Measurements from ENCODE around the gene HMCN2. TPM values are rescaled to one million over a fixed set of nuclear protein-coding genes. Genes with fewer than 3 reads are reported as not detected.

Gene HMCN2
- total and polyA plus RNA-seq, 2 donors (not counting 1 experiment from before 2014, with no cell fraction given) = 0.01 TPM; not detected in 1

DNA sequence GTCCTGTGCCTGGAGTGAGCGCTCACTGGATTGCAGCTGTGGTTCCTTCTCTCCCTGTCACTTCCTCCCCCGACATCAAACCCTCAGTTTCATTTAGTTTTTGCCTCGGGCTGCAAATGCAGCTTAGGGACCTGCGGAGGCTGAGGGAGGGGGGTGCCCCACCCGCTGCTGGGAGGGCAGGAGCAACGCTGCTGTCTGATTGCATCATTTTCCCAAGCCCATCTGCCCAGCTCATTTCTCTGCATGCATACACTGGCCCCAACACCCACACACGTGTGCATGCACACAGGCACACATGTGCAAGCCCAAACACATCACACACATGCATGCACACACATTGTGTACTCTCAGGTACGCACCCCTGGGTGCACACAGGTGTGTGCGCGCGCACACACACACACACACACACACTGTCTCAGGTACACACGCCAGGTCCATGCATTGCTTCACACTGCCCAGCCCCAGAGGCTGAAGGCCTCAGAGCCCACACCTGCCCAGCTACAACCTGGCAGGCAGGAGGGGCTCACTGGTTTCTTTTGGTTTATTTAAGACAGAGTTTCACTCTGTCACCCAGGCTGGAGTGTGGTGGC is 182.6 kb downstream of the HMCN2 start:
- TF ChIP-seq EZH2 (IDR thresholded peaks at IDR 0.05; ENCODE audit: borderline replicate concordance, insufficient read depth, low read depth, low read length, poor library complexity, severe bottlenecking) = no peak
- TF ChIP-seq, protein P1, sequence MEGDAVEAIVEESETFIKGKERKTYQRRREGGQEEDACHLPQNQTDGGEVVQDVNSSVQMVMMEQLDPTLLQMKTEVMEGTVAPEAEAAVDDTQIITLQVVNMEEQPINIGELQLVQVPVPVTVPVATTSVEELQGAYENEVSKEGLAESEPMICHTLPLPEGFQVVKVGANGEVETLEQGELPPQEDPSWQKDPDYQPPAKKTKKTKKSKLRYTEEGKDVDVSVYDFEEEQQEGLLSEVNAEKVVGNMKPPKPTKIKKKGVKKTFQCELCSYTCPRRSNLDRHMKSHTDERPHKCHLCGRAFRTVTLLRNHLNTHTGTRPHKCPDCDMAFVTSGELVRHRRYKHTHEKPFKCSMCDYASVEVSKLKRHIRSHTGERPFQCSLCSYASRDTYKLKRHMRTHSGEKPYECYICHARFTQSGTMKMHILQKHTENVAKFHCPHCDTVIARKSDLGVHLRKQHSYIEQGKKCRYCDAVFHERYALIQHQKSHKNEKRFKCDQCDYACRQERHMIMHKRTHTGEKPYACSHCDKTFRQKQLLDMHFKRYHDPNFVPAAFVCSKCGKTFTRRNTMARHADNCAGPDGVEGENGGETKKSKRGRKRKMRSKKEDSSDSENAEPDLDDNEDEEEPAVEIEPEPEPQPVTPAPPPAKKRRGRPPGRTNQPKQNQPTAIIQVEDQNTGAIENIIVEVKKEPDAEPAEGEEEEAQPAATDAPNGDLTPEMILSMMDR (IDR thresholded peaks at IDR 0.05) = no peak
- ATAC-seq (ENCODE audit: low read depth) (no peak), DNase-seq (no peak)
- H3K79me2 ChIP-seq (ENCODE audit: control insufficient read depth, insufficient read depth, low read length) = no peaks in the 10 kb centered on the region
- H3K36me3 ChIP-seq (replicated peaks in 1 of 2; ENCODE audit: control extremely low read depth in 1 of 2, control insufficient read depth in 1 of 2, extremely low read depth in 1 of 2, insufficient read depth in 2 of 2, low read length in 1 of 2) = no peaks in the 10 kb centered on the region
- peaks cover 2% of the 10 kb centered on the region for H3K4me1 Mint-ChIP-seq
- H3K9me3 Mint-ChIP-seq (ENCODE audit: insufficient read depth) = no peaks in the 10 kb centered on the region
- peaks cover 29% of the 10 kb centered on the region for H3K27me3 Mint-ChIP-seq
- no peak overlapping the region for H3K9ac ChIP-seq (ENCODE audit: low read length)
- intact Hi-C loops (cut with micrococcal nuclease) = no loop called here
- H4K20me1 ChIP-seq (ENCODE audit: control insufficient read depth, insufficient read depth, low read length, poor library complexity, severe bottlenecking) = no peaks in the 10 kb centered on the region
- WGBS (ENCODE audit: insufficient coverage) = 42% methylated on average over 10 of the region's 12 CpGs
- ChIA-PET POLR2A (no interaction called here), CTCF (interaction anchor here (0.7 kb wide), 1 partner anchor 234 kb away, joined by 4 read pairs; no protein-coding TSS in a partner anchor)
- H3K4me3 Mint-ChIP-seq = no peak overlapping the region
- no peak overlapping the region for H3K27ac Mint-ChIP-seq
- H3K4me2 ChIP-seq (replicated peaks; ENCODE audit: low read depth, low read length, poor library complexity, severe bottlenecking) = no peak overlapping the region
- H3K4me3 ChIP-seq (ENCODE audit: control extremely low read depth in 1 of 5, extremely low read depth in 1 of 5, insufficient read depth in 1 of 5, low read depth in 2 of 5, low read length in 4 of 5) = no peak overlapping the region
- H3K27ac ChIP-seq (ENCODE audit: low read length in 2 of 2) = no peak overlapping the region
- peaks cover 0 to 4% (median 0%) of the 10 kb centered on the region in 3 donors for H3K9me3 ChIP-seq (ENCODE audit: control extremely low read depth in 1 of 3, control insufficient read depth in 2 of 3, insufficient read depth in 1 of 3, low read length in 2 of 3)
- peaks cover 0 to 9% of the 10 kb centered on the region in 2 donors for H3K4me1 ChIP-seq (ENCODE audit: control insufficient read depth in 2 of 2, insufficient read depth in 2 of 2, low read length in 2 of 2)
- H3K27me3 ChIP-seq (replicated peaks in 1 of 4; ENCODE audit: control extremely low read depth in 1 of 4, control insufficient read depth in 3 of 4, insufficient read depth in 4 of 4, low read length in 3 of 4) = peaks cover 0 to 35% (median 7%) of the 10 kb centered on the region in 4 experiments
- H2AFZ ChIP-seq (ENCODE audit: insufficient read depth, low read depth, low read length, poor library complexity, severe bottlenecking) = no peak overlapping the region

GRCh38 chr9:130448771-130449603 is 183.4 kb downstream of the HMCN2 start:
- Mint-ChIP-seq H3K27ac (no peak overlapping the region), H3K27me3 (peaks cover 31% of the 10 kb centered on the region), H3K4me1 (peaks cover 2% of the 10 kb centered on the region), H3K9me3 (ENCODE audit: insufficient read depth) (no peaks in the 10 kb centered on the region), H3K4me3 (no peak overlapping the region)
- no peak overlapping the region for H3K9ac ChIP-seq (ENCODE audit: low read length)
- DNase-seq (no peak), ATAC-seq (ENCODE audit: low read depth) (no peak)
- H3K4me2 ChIP-seq (replicated peaks; ENCODE audit: low read depth, low read length, poor library complexity, severe bottlenecking) = no peak overlapping the region
- no peak for TF ChIP-seq EZH2 (IDR thresholded peaks at IDR 0.05; ENCODE audit: borderline replicate concordance, insufficient read depth, low read depth, low read length, poor library complexity, severe bottlenecking)
- TF ChIP-seq, protein P1 (IDR thresholded peaks at IDR 0.05) = no peak
- peaks cover 0 to 9% of the 10 kb centered on the region in 2 donors for H3K4me1 ChIP-seq (ENCODE audit: control insufficient read depth in 2 of 2, insufficient read depth in 2 of 2, low read length in 2 of 2)
- ChIA-PET POLR2A (no interaction called here), CTCF (interaction anchor here (0.9 kb wide), 1 partner anchor 608 kb away, joined by 5 read pairs; no protein-coding TSS in a partner anchor)
- H2AFZ ChIP-seq (ENCODE audit: insufficient read depth, low read depth, low read length, poor library complexity, severe bottlenecking) = no peak overlapping the region
- H4K20me1 ChIP-seq (ENCODE audit: control insufficient read depth, insufficient read depth, low read length, poor library complexity, severe bottlenecking) = no peaks in the 10 kb centered on the region
- peaks cover 0 to 2% (median 0%) of the 10 kb centered on the region in 3 donors for H3K9me3 ChIP-seq (ENCODE audit: control extremely low read depth in 1 of 3, control insufficient read depth in 2 of 3, insufficient read depth in 1 of 3, low read length in 2 of 3)
- WGBS (ENCODE audit: insufficient coverage) = 89% methylated on average over 9 of the region's 10 CpGs
- H3K79me2 ChIP-seq (ENCODE audit: control insufficient read depth, insufficient read depth, low read length) = no peaks in the 10 kb centered on the region
- H3K4me3 ChIP-seq (ENCODE audit: control extremely low read depth in 1 of 5, extremely low read depth in 1 of 5, insufficient read depth in 1 of 5, low read depth in 2 of 5, low read length in 4 of 5) = no peak overlapping the region
- intact Hi-C loops (cut with micrococcal nuclease) = no loop called here
- no peak overlapping the region for H3K27ac ChIP-seq (ENCODE audit: low read length in 2 of 2)
- H3K36me3 ChIP-seq (replicated peaks in 1 of 2; ENCODE audit: control extremely low read depth in 1 of 2, control insufficient read depth in 1 of 2, extremely low read depth in 1 of 2, insufficient read depth in 2 of 2, low read length in 1 of 2) = no peaks in the 10 kb centered on the region
- H3K27me3 ChIP-seq (replicated peaks in 1 of 4; ENCODE audit: control extremely low read depth in 1 of 4, control insufficient read depth in 3 of 4, insufficient read depth in 4 of 4, low read length in 3 of 4) = peaks cover 0 to 27% (median 3%) of the 10 kb centered on the region in 4 experiments
